GM12878 (cell line): Measurements from ENCODE around the gene CASQ1. TPM values are rescaled to one million over a fixed set of nuclear protein-coding genes. Genes with fewer than 3 reads are reported as not detected.

ENCODE experiments used
- ATAC-seq: fragments of 200-7000 bp; cut with Tn5 transposase; 3 replicates; pipeline ENCODE4 v1.9.1; 2020; ENCODE audit warnings: mild to moderate bottlenecking, moderate library complexity
- BruUV-seq: library from RNA; stranded (reverse); fragments of 400-500 nt; replicated peaks from 2 replicates; lab custom pipeline; 2021; lab: Mats Ljungman, UMichigan
- CTCF ChIA-PET: fragments of 300-600 bp; sonication (Branson Sonifier 250); formaldehyde crosslinking; extraction: SDS; loops from one replicate; lab custom pipeline; 2021; ENCODE audit warnings: inconsistent platforms; lab: Yijun Ruan, JAX
- POLR2A ChIA-PET: fragments of 350-600 bp; formaldehyde crosslinking; extraction: SDS; loops from one replicate; lab custom pipeline; 2021; ENCODE audit warnings: inconsistent platforms; lab: Charles Lee
- RAD21 ChIA-PET: fragments of 300-600 bp; sonication (Branson Sonifier 250); formaldehyde crosslinking; loops from one replicate; lab custom pipeline; 2023; ENCODE audit warnings: antibody characterized with exemption; ENCODE audit not compliant: unreplicated experiment; lab: Charles Lee
- SMC1A ChIA-PET: fragments of 300-600 bp; sonication (Branson Sonifier 250); formaldehyde crosslinking; loops from one replicate; lab custom pipeline; 2023; ENCODE audit not compliant: unreplicated experiment, uncharacterized antibody; lab: Charles Lee
- DNase-seq: peaks from one replicate; pipeline ENCODE4 v3.0.0-alpha.2; 2011; ENCODE audit warnings: low read depth, low spot score
- FAIRE-seq: peaks from 3 replicates; lab custom pipeline; 2011; peaks lifted over from hg19 to GRCh38; lab: Jason Lieb, UNC
- H2AFZ ChIP-seq: 2 replicates; pipeline ENCODE4 v1.6.0; 2011; ENCODE audit warnings: low read depth, low read length, control low read depth; ENCODE audit not compliant: control insufficient read depth
- H3K27ac ChIP-seq: 2 replicates; pipeline ENCODE4 v1.5.1; 2011; ENCODE audit warnings: control low read depth; ENCODE audit not compliant: control insufficient read depth, insufficient read depth
- H3K27me3 ChIP-seq, 2 experiments: replicated peaks in 1 of 2; 2 replicates each; pipeline versions ENCODE4 v1.6.0 to v1.6.1; 2011; ENCODE audit warnings: low read length in 1 of 2; ENCODE audit not compliant: control insufficient read depth in 2 of 2, insufficient read depth in 2 of 2
- H3K36me3 ChIP-seq, 2 experiments: 2 replicates each; pipeline ENCODE4 v1.5.1; 2011; ENCODE audit warnings: low read length in 1 of 2; ENCODE audit not compliant: control insufficient read depth in 2 of 2, insufficient read depth in 2 of 2
- H3K4me1 ChIP-seq: 2 replicates; pipeline ENCODE4 v1.6.1; 2011; ENCODE audit warnings: mild to moderate bottlenecking, low read length, moderate library complexity, mixed read lengths; ENCODE audit not compliant: control insufficient read depth, insufficient read depth
- H3K4me2 ChIP-seq: 2 replicates; pipeline ENCODE4 v1.6.0; 2011; ENCODE audit warnings: control low read depth; ENCODE audit not compliant: control insufficient read depth, insufficient read depth
- H3K4me3 ChIP-seq: fragments of 200-600 bp; sonication (generic); 2 replicates; pipeline ENCODE4 v1.5.1; 2016
- H3K79me2 ChIP-seq: 2 replicates; pipeline ENCODE4 v1.6.0; 2011; ENCODE audit warnings: low read length; ENCODE audit not compliant: control insufficient read depth, insufficient read depth
- H3K9ac ChIP-seq: 2 replicates; pipeline ENCODE4 v1.8.0; 2011; ENCODE audit warnings: low read length, control low read depth, mixed read lengths; ENCODE audit not compliant: control insufficient read depth, insufficient read depth
- H3K9me3 ChIP-seq: replicated peaks from 3 replicates; pipeline ENCODE4 v1.5.1; 2011; ENCODE audit warnings: mild to moderate bottlenecking, low read length; ENCODE audit not compliant: control insufficient read depth, insufficient read depth
- H4K20me1 ChIP-seq: 2 replicates; pipeline ENCODE4 v1.6.0; 2011; ENCODE audit not compliant: control insufficient read depth, insufficient read depth
- CBX5 ChIP-seq: sonication (generic); IDR thresholded peaks from 2 replicates; pipeline ENCODE4 v1.6.1; 2016; ENCODE audit warnings: low read depth, moderate library complexity, mild to moderate bottlenecking, inconsistent platforms
- CHD1 ChIP-seq: IDR thresholded peaks from 2 replicates; pipeline ENCODE4 v1.6.1; 2012; ENCODE audit warnings: low read depth, low read length, improper control_type of control experiment
- EP300 ChIP-seq, 2 experiments: fragments of 150-350 bp in 1 of 2; IDR thresholded peaks; 2 replicates each; pipeline ENCODE4 v1.6.1; 2011 to 2012; ENCODE audit warnings: low read depth in 2 of 2, low read length in 2 of 2, borderline replicate concordance in 1 of 2, improper control_type of control experiment in 1 of 2, inconsistent platforms in 1 of 2; ENCODE audit not compliant: control insufficient read depth in 1 of 2
- KDM1A ChIP-seq: fragments of 200-600 bp; sonication (generic); IDR thresholded peaks from 2 replicates; pipeline ENCODE4 v1.6.1; 2016; ENCODE audit warnings: borderline replicate concordance
- MXI1 ChIP-seq: fragments of 150-350 bp; IDR thresholded peaks from 2 replicates; pipeline ENCODE4 v1.6.1; 2011; ENCODE audit warnings: low read depth, mild to moderate bottlenecking, inconsistent platforms, low read length, improper control_type of control experiment
- NR2C2 ChIP-seq: IDR thresholded peaks from 2 replicates; pipeline ENCODE4 v1.6.1; 2011; ENCODE audit warnings: borderline replicate concordance, low read depth; ENCODE audit not compliant: control insufficient read depth, insufficient read length
- PAX5 ChIP-seq: IDR thresholded peaks from 2 replicates; pipeline ENCODE4 v1.6.1; 2011; ENCODE audit warnings: low read depth, low read length, borderline replicate concordance
- SMARCA5 ChIP-seq: fragments of 450-650 bp; IDR thresholded peaks from 2 replicates; pipeline ENCODE4 v1.6.1; 2017; ENCODE audit warnings: mild to moderate bottlenecking
- SRF ChIP-seq, 2 experiments: IDR thresholded peaks; 2 replicates each; pipeline ENCODE4 v1.6.1; 2011; ENCODE audit warnings: low read depth in 2 of 2, low read length in 2 of 2, mild to moderate bottlenecking in 1 of 2, moderate library complexity in 1 of 2
- STAT1 ChIP-seq: fragments of 450-650 bp; conservative IDR thresholded peaks from 2 replicates; pipeline ENCODE4 v1.6.1; 2014; ENCODE audit warnings: antibody characterized with exemption, mild to moderate bottlenecking
- TBL1XR1 ChIP-seq: IDR thresholded peaks from 2 replicates; pipeline ENCODE4 v1.6.1; 2012; ENCODE audit warnings: low read depth, low read length, improper control_type of control experiment
- WGBS: methylation state at CpG from one replicate; pipeline ENCODE4 v1.1.6; 2016; ENCODE audit warnings: low lambda C conversion rate; ENCODE audit not compliant: insufficient replicate concordance, insufficient coverage; ENCODE audit errors: missing lambda C conversion rate; 5-methylcytosine and 5-hydroxymethylcytosine counted together
- in situ Hi-C: fragments of 300-500 bp; cut with MboI; formaldehyde crosslinking; loops from 9 replicates; pipeline ENCODE4 v1.14.3; 2018; ENCODE audit warnings: mixed read lengths
- intact Hi-C: fragments of 100-400 bp; cut with micrococcal nuclease; formaldehyde crosslinking; loops from one replicate; pipeline ENCODE4 v1.14.2; 2022; ENCODE audit not compliant: unreplicated experiment
- polyA plus RNA-seq, 11 experiments: library from polyadenylated mRNA; depleted of rRNA in 4 of 11; unstranded in 6 of 11; stranded (reverse) in 5 of 11; fragments of >200 nt; fragmentation: Nextera tagmentation in 4 of 11; fragmentation: Illumina TruSeq in 1 of 11; extraction: Ambion mirVana in 4 of 11; extraction: Trizol in 1 of 11; gene quantifications; 1 replicate in 1 of 11; 2 replicates in 10 of 11; pipeline versions ENCODE4 v1.2.1 to v1.2.3, GENCODE V29; 2011 to 2016; ENCODE audit warnings: inconsistent platforms in 2 of 11, missing spikeins in 2 of 11, low read depth in 1 of 11
- total RNA-seq, 4 experiments: library from RNA; depleted of rRNA in 3 of 4; stranded (reverse); fragments of >200 nt in 3 of 4; fragmentation: Illumina TruSeq in 1 of 4; extraction: Trizol in 1 of 4; gene quantifications; 2 replicates each; pipeline versions ENCODE4 v1.2.1 to v1.2.3, GENCODE V29; 2013 to 2021
- TF ChIP-seq, protein P1 (sequence below): fragments of 450-650 bp; IDR thresholded peaks from 2 replicates; pipeline ENCODE4 v1.6.1; 2018; ENCODE audit warnings: borderline replicate concordance, mild to moderate bottlenecking; ENCODE audit not compliant: partially characterized antibody
- TF ChIP-seq, protein P2 (sequence below): fragments of 450-650 bp; IDR thresholded peaks from 2 replicates; pipeline ENCODE4 v1.6.1; 2017; ENCODE audit warnings: low read depth, mild to moderate bottlenecking, moderate library complexity

Gene CASQ1
- total and polyA plus RNA-seq, 10 of the 15 experiments (the other 5 are each of a cell fraction or from before 2014, with no cell fraction given) = 0.10 to 0.77 (median 0.34) TPM

DNA sequence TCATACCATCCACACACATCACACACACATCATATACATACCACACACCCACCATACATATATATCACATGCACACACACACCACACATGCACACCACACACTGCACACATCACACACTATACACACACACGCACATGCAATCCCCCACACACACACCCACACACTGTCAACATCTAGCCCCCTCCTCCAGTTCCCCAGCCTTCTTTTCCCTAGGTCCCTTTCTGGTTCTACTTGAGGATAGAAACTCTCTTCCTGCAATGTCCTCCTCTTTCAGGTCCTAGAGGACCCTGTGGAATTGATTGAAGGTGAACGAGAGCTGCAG, 4.3 kb downstream of the CASQ1 start:
- H3K9ac ChIP-seq = no peak overlapping the region
- DNase-seq (no peak), ATAC-seq (no peak), FAIRE-seq (no peak)
- intact Hi-C loops = loop anchor here (5.0 kb wide), 1 partner anchor 413 kb away; no protein-coding TSS in a partner anchor
- H3K36me3 ChIP-seq = no peaks in the 10 kb centered on the region
- no peaks in the 10 kb centered on the region for H3K9me3 ChIP-seq
- TF ChIP-seq PAX5 = no peak
- no peak for TF ChIP-seq CBX5
- TF ChIP-seq, protein P1, sequence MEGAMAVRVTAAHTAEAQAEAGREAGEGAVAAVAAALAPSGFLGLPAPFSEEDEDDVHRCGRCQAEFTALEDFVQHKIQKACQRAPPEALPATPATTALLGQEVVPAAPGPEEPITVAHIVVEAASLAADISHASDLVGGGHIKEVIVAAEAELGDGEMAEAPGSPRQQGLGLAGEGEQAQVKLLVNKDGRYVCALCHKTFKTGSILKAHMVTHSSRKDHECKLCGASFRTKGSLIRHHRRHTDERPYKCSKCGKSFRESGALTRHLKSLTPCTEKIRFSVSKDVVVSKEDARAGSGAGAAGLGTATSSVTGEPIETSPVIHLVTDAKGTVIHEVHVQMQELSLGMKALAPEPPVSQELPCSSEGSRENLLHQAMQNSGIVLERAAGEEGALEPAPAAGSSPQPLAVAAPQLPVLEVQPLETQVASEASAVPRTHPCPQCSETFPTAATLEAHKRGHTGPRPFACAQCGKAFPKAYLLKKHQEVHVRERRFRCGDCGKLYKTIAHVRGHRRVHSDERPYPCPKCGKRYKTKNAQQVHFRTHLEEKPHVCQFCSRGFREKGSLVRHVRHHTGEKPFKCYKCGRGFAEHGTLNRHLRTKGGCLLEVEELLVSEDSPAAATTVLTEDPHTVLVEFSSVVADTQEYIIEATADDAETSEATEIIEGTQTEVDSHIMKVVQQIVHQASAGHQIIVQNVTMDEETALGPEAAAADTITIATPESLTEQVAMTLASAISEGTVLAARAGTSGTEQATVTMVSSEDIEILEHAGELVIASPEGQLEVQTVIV = no peak
- TF ChIP-seq CHD1 = no peak
- no peak for TF ChIP-seq MXI1
- TF ChIP-seq SMARCA5 = no peak
- TF ChIP-seq SRF (IDR thresholded peaks at IDR 0.05; ENCODE audit: low read depth in 2 of 2, low read length in 2 of 2) = no peak
- TF ChIP-seq, protein P2, sequence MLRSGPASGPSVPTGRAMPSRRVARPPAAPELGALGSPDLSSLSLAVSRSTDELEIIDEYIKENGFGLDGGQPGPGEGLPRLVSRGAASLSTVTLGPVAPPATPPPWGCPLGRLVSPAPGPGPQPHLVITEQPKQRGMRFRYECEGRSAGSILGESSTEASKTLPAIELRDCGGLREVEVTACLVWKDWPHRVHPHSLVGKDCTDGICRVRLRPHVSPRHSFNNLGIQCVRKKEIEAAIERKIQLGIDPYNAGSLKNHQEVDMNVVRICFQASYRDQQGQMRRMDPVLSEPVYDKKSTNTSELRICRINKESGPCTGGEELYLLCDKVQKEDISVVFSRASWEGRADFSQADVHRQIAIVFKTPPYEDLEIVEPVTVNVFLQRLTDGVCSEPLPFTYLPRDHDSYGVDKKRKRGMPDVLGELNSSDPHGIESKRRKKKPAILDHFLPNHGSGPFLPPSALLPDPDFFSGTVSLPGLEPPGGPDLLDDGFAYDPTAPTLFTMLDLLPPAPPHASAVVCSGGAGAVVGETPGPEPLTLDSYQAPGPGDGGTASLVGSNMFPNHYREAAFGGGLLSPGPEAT = no peak
- TF ChIP-seq TBL1XR1 = no peak
- no peak for TF ChIP-seq EP300 (IDR thresholded peaks at IDR 0.05; ENCODE audit: borderline replicate concordance in 1 of 2, control insufficient read depth in 1 of 2, low read depth in 2 of 2, low read length in 2 of 2)
- TF ChIP-seq STAT1 = no peak
- no peak for TF ChIP-seq NR2C2
- no peak for TF ChIP-seq KDM1A
- H4K20me1 ChIP-seq = no peaks in the 10 kb centered on the region
- ChIA-PET POLR2A (no interaction called here), CTCF (interaction anchor here (0.7 to 4.5 kb wide), 11 partner anchors 9 to 182 kb away, joined by 3 to 50 read pairs (median 4); no protein-coding TSS in a partner anchor), SMC1A (interaction anchor here (0.7 to 2.3 kb wide), 7 partner anchors 11 to 182 kb away, joined by 3 to 32 read pairs (median 5); no protein-coding TSS in a partner anchor), RAD21 (interaction anchor here (1.1 to 10.6 kb wide), 3 partner anchors 10 to 58 kb away, joined by 3 to 89 read pairs (median 11); no protein-coding TSS in a partner anchor)
- WGBS = 42% methylated on average over 2 of the region's 2 CpGs
- peaks cover 17% of the 10 kb centered on the region for H3K4me1 ChIP-seq
- H2AFZ ChIP-seq = no peak overlapping the region
- H3K27me3 ChIP-seq = peaks cover 0 to 3% of the 10 kb centered on the region in 2 experiments; a peak in 1 of 4 replicates
- H3K4me2 ChIP-seq = no peak overlapping the region
- H3K79me2 ChIP-seq = no peaks in the 10 kb centered on the region
- in situ Hi-C loops = loop anchor here (5.0 kb wide), 2 partner anchors 58 to 98 kb away; no protein-coding TSS in a partner anchor
- BruUV-seq = no TSS peak
- no peak overlapping the region for H3K4me3 ChIP-seq
- no peak overlapping the region for H3K27ac ChIP-seq
